Measurements from ENCODE around the gene ZG16B.
A peak's percentile ranks its signal among the peaks of the same experiment; 100 is the strongest.

The ZG16B gene, protein sequence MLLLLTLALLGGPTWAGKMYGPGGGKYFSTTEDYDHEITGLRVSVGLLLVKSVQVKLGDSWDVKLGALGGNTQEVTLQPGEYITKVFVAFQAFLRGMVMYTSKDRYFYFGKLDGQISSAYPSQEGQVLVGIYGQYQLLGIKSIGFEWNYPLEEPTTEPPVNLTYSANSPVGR

DNA sequence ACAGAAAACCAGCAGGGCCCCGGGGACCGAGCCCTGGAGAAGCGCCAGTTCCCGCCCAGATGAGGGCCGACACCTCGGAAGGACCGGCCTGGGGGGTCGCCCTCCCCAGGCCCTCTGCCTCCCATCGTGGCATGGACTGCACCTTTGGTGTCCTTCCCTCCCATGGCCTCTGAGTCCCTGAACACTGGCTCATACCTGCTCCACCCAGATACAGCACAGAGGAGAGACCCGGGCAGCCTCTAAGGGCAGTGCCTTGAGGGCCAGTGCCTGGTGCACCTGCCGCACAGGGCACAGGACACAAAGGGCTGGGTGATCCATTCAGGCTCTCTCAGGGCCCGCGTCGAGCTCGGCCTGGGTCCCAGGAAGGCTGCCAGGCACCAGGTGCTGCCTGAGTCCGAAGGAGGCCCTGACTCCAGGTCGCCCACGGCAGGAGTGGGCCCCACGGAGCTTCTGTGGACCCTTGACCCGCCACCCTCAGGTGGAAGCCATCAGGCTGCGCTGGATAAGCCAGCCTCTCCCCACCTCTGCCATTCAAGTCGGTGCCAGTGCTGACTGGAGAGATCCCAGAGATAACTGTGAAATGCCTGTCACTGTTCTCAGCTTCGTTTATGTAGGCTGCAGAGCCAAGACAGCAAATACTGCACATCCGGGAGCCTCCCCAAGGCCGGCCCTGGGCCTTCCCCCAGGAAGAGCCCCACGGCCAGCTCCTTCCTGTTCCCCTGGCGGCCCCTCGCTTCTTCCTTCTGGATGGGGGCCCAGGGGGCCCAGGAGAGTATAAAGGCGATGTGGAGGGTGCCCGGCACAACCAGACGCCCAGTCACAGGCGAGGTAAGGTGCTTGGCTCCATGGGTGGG, at the start of gene ZG16B:
ZG16B (plus strand) TSS at position 803 of the 854 bp plus-strand sequence. CDS start 139 bp downstream, outside the sequence.
- DNase-seq = peak; percentile 42 to 61

DNA sequence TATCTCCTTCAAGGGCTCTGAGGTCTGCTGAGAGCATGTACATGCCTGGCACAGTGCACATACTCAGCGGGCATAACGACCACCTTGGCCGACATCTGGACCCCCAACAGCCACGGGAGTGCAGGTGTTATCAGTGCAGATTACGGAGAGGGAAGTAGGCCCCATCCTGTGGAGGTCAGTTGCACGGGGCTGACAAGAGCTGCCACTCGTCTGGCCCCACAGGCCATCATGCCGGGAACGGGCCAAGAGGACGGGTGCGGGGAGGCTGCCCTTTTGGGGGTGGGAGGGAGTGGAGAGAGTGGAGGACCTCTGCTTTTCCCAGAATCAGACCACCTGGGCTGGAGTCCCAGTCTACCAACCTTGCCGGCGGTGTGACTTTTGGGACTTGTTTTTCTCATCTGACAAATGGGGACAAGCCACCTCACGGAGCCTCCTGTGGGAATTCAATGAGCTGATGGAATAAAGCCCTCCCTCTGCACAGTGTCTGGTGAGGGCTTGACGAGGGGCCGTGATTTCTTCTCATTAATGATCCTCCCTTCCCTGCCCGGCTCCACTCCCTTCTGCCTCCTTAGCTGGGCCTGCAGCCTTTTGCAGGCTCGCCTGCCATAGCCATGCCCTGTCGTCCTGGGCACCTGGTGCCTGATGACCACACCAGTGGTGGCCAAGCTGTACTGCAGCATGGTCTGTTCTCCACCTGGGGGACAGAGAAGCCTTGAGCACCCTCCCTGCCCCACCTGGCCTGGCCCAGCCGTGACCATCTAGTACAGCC, 47.3 kb upstream of the ZG16B start:
- no peak for DNase-seq

- DNase-seq = no peak
Observed at GRCh38 chr16:2783581-2784357, 46.3 kb upstream of the ZG16B start.

GRCh38 chr16:2784358-2785100, 45.6 kb upstream of the ZG16B start:
- DNase-seq = no peak

DNA sequence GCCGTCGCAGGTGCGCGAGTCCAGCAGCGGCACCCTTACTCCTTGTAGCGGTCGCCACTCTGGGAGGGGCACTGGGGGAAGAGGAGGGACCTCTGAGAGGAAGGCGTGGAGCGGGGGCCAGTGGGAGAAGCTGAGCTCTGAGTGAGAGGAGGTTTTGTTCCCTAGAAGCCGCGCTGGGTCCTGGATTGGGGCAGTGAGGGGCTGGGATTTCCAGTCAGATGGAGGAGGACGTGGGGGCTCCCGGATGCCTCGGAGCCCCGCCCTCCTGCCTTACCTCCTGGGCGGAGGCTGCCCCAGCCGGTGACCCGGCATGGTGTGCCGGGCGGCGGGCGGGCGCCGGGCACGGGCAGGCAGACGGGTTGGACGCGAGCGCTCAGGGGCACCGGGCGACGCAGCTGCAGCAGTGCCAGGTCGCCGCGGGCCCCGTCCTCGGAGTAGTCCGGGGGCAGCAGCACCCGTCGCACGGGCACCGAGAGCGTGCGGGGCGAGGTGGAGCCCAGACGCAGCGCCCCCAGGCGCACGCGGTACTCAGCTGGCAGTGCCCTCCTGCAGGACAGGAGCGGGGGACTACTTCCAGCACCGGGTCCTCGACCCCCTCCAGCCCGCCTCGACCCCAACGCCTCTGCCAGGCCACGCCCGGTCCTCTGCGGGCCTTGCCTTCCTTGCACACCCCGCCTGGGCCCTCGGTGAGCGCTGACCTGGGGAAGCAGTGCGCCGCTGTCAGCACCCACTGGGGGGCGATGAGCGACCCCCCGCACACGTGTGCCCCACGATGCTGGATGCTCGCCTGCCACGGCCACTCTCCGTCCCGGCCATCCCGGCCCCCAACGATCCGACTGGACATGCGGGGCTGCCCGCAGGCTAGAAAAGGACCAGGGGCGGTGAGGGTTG, 44.8 kb upstream of the ZG16B start:
- no peak for DNase-seq

DNA sequence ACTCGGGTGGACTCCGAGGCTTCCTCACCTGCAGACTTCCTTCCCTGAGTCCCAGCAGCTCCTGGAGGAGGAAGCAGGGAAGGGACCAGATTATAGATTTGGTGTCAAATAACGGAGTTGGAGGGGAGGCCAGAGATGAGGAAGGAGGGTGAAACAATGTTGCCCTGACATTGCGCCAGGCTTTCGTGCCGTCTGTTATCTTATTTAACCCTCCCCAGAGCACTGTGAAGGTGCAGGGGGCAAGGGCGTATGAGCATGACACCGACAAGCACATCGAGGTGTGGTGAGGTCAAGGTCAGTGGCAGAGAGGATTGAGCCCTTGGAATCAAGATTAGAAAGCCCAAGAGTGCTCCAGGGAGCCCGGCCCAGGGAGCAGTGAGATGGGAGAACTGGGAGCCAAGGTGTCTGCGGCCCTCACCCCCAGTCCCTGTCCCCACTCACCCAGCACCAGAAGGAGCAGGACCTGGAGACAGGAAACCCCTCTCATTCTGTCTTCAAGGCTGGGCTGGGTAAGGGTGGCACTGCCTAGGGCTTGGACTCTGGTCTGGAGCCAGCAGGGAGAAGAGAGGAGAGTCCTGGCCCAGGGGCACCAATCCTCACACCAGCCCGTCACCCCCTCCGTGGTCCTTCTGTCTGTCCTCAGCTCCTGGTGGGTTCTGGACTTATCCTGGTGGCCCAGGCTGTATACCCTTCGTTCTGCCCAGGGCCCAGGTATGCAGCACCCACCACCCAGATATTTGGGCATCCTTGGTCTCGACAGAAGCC, 43.9 kb upstream of the ZG16B start:
- DNase-seq = no peak

DNA sequence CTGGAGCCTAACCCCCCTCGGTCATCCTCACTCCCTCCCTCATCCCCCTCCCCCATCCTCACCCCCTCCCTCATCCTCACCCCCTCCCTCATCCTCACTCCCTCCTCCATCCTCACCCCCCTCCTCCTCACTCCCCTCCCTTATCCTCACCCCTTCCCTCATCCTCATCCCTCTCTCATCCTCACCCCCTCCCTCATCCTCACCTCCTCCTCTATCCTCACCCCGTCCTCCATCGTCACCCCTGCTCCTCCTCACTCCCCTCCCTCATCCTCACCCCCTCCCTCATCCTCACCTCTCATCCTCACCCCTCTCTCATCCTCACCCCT, 43.3 kb upstream of the ZG16B start:
- DNase-seq = no peak

DNA sequence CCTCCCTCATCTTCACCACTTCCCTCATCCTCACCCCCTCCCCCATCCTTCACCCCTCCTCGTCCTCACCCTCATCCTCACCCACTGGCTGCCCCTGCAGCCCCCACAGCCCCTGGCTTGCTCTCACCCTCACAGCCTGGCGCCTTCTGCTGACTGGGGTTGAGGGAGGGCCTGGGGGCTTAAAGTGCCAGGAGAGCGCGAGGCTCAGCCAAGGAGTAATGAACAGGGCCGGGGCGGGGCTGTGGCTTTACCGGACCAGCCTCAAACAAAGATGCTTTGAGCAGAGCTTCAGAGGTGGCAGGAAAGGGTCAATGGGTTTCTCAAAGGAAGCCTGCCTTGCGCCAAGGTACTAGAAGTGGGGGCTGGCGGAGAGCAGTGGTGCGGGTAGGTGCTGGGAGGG, 42.7 kb upstream of the ZG16B start, which contains the start of gene PRSS33:
PRSS33 (minus strand) TSS at position 155 of the 400 bp plus-strand sequence. CDS start 1,013 bp downstream, outside the sequence.
- no peak for DNase-seq

DNA sequence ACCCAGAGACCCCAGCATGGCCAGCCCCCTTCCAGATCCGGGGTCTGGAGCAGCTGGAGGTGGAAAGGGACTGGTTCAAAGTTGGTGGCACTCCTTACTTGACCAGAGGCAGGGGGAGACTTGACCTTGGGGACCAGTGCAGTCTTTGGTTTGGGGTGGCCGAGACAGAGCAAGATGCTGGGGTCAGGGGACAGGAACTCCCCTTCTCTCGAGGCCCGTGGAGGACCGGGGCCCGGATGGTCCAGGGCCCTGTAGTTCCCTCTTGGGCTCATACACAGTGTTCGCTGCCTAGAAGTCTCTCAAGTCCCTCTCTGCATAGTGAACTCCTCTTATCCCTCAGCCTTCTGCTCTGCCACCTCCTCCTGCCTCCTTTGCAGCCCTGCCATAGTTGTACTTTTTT, 42.1 kb upstream of the ZG16B start:
- no peak for DNase-seq

DNA sequence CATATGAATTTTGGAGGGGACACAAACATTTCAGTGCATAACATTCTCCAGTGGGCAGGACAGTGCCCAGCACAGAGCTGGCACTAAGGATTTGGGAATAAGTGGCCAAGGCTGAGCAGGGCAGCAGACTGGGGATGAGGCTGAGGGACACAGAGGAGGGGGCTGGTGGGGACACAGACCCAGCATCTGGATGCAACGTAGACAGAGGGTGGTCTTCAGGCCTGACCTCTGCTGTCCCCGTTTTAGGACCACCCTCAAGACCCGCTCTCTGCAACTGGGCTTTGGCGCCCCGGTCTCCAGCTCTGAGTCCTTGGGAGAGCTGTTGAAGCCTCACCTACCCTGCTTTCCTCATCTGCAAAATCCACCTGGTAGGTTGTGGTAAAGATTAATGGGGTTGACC, 39.5 kb upstream of the ZG16B start:
- DNase-seq = no peak

DNA sequence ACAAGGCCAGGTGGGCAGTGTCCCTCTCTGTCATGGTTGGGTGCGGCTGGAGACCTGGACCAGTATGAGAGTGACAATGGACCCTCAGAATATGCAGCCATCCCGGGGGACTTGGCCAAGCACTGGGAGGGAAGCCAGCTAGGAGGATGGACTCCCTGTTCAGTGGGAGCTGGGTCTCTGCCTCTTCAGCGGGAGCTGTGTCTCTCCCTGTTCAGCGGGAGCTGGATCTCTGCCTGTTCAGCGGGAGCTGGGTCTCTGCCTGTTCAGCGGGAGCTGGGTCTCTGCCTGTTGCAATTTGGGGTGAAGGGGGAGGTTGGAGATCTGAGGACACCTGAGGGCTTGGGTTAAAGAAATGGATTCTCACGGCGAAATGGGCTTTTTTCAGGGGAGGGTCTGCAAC, 38.9 kb upstream of the ZG16B start:
- no peak for DNase-seq

DNA sequence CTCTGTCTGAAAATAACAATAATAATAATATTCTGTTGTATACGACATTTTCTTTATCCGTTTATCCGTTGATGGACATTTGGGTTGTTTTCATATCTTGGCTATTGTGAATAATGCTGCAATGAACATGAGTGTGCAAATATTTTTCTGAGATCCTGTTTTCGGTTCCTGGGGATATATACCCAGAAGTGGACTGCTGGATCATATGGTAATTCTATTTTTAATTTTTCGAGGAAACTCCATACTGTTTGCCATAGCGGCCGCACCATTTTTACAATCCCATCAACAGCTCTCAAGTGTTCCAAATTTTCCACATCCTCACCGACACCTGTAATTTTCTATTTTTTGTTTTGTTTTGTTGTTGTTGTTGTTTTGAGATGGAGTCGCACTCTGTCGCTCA, 37.2 kb upstream of the ZG16B start:
- DNase-seq = no peak

DNA sequence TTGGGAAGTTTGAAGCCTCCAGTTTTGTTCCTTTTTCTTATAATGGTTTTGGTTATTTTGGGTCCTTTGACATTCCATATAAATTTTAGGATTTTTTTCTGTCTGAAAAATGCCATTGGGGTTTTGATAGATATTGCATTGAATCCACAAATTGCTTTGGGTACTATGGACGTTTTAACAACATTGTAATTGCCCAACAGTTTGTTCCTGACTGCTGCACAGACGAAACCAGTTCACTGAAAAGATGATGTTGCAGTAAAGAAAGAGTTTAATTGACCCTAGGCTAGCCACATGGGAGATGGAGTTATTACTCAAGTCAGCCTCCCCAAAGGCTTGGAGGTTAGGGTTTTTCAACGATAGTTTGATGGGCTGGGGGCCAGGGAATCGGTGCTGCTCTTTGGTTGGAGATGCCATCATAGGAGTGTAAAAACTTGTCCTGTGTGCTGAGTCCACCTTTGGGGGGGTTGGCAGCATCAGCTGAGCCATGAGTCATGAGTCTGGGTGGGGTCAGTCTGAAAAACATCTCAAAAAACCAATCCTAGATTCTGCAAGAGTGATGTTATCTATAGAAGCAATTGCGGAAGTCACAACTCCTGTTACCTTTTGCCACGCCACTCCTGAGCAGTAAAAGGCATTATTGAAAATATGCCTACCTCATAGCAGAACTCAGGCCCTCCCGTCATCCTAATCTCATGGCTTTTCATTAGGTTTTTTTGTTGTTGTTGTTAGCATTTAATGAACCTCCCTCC, 34.5 kb upstream of the ZG16B start:
- no peak for DNase-seq

- no peak for DNase-seq
Observed at GRCh38 chr16:2798723-2799204, 31.3 kb upstream of the ZG16B start.

- DNase-seq = no peak
Observed at GRCh38 chr16:2799205-2799858, 30.8 kb upstream of the ZG16B start.

- DNase-seq = no peak
Observed at GRCh38 chr16:2799859-2800226, 30.3 kb upstream of the ZG16B start.

GRCh38 chr16:2803545-2804195, 26.4 kb upstream of the ZG16B start:
- no peak for DNase-seq

DNA sequence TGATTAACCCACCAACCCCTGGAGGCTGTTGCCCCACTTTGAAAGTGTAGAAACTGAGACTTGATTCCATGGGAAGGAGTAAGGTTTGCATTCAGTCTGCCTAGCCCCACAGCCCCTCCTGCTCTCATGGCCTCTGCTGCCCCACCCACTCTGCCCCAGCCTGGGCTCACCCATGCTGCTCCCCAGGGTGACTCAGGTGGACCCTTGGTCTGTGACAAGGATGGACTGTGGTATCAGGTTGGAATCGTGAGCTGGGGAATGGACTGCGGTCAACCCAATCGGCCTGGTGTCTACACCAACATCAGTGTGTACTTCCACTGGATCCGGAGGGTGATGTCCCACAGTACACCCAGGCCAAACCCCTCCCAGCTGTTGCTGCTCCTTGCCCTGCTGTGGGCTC, 25.4 kb upstream of the ZG16B start:
- no peak for DNase-seq

Data from Kasumi-1 (cell line).